AG04449 (cell line): ENCODE results near the gene UNC13A.

ENCODE experiments used
- CTCF ChIA-PET: fragments of 350-600 bp; formaldehyde crosslinking; extraction: SDS; loops from one replicate; lab custom pipeline; 2021; ENCODE audit warnings: antibody characterized with exemption; lab: Yijun Ruan, JAX
- POLR2A ChIA-PET: fragments of 400-600, 350-600 bp; formaldehyde crosslinking; extraction: SDS; loops from one replicate; lab custom pipeline; 2020; ENCODE audit warnings: antibody characterized with exemption, inconsistent platforms; lab: Yijun Ruan, JAX
- DNase-seq: peaks from one replicate; pipeline ENCODE4 v3.0.0-alpha.2; 2010; ENCODE audit warnings: low read depth, low spot score
- H3K4me3 ChIP-seq: 2 replicates; pipeline ENCODE4 v1.5.1; 2011; ENCODE audit warnings: low read depth, mild to moderate bottlenecking, control low read depth, low read length
- TF ChIP-seq, protein P1 (sequence below): IDR thresholded peaks from one replicate; pipeline ENCODE4 v1.5.1; 2011; ENCODE audit warnings: mild to moderate bottlenecking, moderate library complexity, low read length, control low read depth, inconsistent platforms; ENCODE audit not compliant: insufficient read depth; ENCODE audit errors: missing control alignments

Gene UNC13A

GRCh38 chr19:17627921-17628320 is 60.2 kb downstream of the UNC13A start:
- ChIA-PET CTCF (interaction anchor here (0.6 to 1.0 kb wide), 2 partner anchors 22 to 185 kb away, joined by 3 to 4 read pairs; no protein-coding TSS in a partner anchor), POLR2A (no interaction called here)
- H3K4me3 ChIP-seq = no peak overlapping the region
- no peak for DNase-seq
- TF ChIP-seq, protein P1, sequence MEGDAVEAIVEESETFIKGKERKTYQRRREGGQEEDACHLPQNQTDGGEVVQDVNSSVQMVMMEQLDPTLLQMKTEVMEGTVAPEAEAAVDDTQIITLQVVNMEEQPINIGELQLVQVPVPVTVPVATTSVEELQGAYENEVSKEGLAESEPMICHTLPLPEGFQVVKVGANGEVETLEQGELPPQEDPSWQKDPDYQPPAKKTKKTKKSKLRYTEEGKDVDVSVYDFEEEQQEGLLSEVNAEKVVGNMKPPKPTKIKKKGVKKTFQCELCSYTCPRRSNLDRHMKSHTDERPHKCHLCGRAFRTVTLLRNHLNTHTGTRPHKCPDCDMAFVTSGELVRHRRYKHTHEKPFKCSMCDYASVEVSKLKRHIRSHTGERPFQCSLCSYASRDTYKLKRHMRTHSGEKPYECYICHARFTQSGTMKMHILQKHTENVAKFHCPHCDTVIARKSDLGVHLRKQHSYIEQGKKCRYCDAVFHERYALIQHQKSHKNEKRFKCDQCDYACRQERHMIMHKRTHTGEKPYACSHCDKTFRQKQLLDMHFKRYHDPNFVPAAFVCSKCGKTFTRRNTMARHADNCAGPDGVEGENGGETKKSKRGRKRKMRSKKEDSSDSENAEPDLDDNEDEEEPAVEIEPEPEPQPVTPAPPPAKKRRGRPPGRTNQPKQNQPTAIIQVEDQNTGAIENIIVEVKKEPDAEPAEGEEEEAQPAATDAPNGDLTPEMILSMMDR = no peak

DNA sequence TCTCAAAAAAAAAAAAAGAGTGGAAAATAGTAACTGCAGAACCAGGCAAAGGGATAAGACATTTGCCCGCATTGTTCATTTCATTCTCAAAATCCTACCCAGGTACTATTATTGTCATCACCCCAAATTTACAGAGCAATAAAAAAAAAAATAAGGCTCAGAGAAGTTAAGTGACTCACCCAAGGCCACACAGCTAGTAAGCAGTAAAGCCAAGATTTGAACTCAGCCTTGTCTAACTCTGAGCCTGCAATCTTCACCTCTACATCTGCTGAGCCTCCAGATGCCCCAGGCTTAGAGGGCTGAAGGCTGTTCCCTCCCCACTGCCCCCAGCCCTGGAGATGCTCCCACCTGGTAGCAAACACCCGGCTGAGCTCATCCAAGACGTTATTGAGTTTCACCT is 61.0 kb downstream of the UNC13A start:
- no peak overlapping the region for H3K4me3 ChIP-seq
- POLR2A ChIA-PET = no interaction called here
- TF ChIP-seq, protein P1 = no peak
- DNase-seq = no peak
- CTCF ChIA-PET = interaction anchor here (0.6 to 0.7 kb wide), 2 partner anchors 53 to 186 kb away, joined by 3 read pairs; no protein-coding TSS in a partner anchor

DNA sequence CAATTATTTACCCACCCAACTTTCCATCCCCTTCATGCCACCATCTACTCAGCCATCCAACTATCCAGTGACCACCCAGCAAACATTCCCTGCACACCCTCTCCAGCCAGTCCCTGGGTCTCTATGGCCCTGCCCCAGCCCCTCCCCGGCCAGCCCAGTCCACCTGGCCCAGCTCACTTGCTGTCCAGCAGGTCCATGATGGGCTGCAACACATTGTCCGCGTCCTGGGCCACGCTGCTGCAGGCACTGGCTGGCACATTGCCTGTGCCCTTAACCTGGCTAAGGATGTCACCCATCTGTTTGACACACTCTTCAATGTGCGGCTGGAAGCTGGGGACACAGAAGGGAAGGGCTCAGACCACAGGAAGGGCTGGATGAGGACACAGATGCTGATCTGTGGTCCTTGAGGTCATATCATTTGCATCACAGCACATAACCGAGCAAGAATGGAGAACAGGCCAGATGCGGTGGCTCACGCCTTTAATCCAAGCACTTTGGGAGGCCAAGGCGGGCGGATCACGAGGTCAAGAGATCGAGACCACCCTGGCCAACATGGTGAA is 61.6 kb downstream of the UNC13A start:
- TF ChIP-seq, protein P1 = no peak
- H3K4me3 ChIP-seq = no peak overlapping the region
- POLR2A ChIA-PET = no interaction called here

GRCh38 chr19:17625980-17626379 is 62.2 kb downstream of the UNC13A start:
- POLR2A ChIA-PET = no interaction called here
- no peak for DNase-seq
- H3K4me3 ChIP-seq = no peak overlapping the region
- CTCF ChIA-PET = no interaction called here
- TF ChIP-seq, protein P1 = no peak

More for the DNA sequence above, 61.6 kb downstream of the UNC13A start:
- CTCF ChIA-PET = no interaction called here
- no peak for DNase-seq

DNA sequence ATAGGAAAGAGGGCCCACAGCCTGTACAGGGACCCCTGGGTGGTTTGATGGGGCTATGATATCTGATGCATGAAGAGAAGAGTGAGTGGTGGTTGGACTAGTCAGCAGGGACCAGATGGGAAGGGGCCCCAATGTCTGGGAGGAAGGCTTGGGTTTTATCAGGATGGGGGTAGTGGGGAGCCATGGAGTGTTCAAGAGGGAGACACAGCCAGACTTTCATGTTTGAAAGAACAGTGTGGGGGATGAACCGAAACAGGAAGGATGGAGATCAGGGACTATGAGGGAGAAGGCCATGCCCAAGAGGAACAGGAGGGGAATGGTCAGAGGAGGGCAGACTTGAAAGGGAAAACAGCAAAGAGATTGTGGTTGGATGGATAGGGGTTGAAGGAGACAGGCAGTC is 63.1 kb downstream of the UNC13A start:
- TF ChIP-seq, protein P1 = no peak
- ChIA-PET POLR2A (no interaction called here), CTCF (no interaction called here)

GRCh38 chr19:17624314-17624991 is 63.7 kb downstream of the UNC13A start:
- ChIA-PET POLR2A (no interaction called here), CTCF (no interaction called here)
- DNase-seq = no peak
- TF ChIP-seq, protein P1 = no peak
- no peak overlapping the region for H3K4me3 ChIP-seq

More for the DNA sequence above, 63.1 kb downstream of the UNC13A start:
- no peak overlapping the region for H3K4me3 ChIP-seq
- no peak for DNase-seq
